ENCODE measurements around the gene NKTR. TPM values are rescaled to one million over a fixed set of nuclear protein-coding genes. Genes with fewer than 3 reads are reported as not detected.

NKTR gene
- total and polyA plus RNA-seq, 2 of the 13 experiments (the other 11 are each of a cell fraction or from before 2014, with no cell fraction given) = 41.3 to 59.6 TPM

DNA sequence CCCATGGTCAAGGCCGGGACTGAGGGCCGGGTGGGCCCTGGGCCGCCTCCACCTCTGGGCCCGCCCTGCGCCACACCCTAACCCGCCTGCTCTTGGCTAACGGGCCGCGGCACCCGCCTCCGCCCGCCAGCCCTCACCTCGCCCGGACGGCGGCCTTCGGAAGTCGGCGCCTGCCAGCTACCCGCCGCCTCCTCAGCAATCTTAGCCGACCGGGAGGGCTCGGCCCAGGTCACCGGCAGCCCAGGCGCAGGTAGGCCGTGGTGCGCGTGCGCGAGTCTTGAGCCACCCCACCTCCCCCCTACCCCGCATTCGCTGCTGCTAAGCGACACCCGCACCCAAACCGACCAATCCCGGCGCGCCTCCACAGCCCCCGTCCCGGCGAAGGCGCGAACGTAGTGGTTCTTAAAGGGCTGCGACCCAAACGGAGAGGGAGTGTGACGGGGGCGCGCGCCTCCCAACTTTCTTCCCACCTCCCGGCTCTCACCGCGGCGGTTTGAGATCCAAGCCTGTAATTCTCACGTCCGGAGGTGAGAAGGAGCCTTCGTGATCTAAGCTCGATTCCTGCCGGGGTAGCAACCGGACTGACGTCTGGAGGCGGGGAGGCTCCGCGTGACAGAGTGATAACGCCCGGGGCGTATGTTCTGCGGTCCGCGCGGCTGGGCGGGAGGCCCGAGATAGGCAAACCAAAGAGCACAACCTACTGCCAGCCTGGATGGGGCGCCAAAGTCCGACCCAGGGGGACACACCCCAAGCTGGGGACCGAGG is 18.6 kb upstream of the NKTR start, which contains the start of gene SEC22C (continued):
- no peak for TF ChIP-seq ZBTB7A (CRISPR knock-in tag; IDR thresholded peaks at IDR 0.05)
- TF ChIP-seq ZNF768 (CRISPR knock-in tag; IDR thresholded peaks at IDR 0.05) = peak; percentile 53; the same call in 1 of the 2 replicates
- TF ChIP-seq, protein P1, sequence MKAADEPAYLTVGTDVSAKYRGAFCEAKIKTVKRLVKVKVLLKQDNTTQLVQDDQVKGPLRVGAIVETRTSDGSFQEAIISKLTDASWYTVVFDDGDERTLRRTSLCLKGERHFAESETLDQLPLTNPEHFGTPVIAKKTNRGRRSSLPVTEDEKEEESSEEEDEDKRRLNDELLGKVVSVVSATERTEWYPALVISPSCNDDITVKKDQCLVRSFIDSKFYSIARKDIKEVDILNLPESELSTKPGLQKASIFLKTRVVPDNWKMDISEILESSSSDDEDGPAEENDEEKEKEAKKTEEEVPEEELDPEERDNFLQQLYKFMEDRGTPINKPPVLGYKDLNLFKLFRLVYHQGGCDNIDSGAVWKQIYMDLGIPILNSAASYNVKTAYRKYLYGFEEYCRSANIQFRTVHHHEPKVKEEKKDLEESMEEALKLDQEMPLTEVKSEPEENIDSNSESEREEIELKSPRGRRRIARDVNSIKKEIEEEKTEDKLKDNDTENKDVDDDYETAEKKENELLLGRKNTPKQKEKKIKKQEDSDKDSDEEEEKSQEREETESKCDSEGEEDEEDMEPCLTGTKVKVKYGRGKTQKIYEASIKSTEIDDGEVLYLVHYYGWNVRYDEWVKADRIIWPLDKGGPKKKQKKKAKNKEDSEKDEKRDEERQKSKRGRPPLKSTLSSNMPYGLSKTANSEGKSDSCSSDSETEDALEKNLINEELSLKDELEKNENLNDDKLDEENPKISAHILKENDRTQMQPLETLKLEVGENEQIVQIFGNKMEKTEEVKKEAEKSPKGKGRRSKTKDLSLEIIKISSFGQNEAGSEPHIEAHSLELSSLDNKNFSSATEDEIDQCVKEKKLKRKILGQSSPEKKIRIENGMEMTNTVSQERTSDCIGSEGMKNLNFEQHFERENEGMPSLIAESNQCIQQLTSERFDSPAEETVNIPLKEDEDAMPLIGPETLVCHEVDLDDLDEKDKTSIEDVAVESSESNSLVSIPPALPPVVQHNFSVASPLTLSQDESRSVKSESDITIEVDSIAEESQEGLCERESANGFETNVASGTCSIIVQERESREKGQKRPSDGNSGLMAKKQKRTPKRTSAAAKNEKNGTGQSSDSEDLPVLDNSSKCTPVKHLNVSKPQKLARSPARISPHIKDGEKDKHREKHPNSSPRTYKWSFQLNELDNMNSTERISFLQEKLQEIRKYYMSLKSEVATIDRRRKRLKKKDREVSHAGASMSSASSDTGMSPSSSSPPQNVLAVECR (CRISPR knock-in tag; IDR thresholded peaks at IDR 0.05; ENCODE audit: borderline replicate concordance) = peak; percentile 94
- no peak for TF ChIP-seq MYNN (CRISPR knock-in tag; IDR thresholded peaks at IDR 0.05; ENCODE audit: low read depth)
- TF ChIP-seq ZNF230 (CRISPR knock-in tag; IDR thresholded peaks at IDR 0.05) = peak; percentile 84
- peak; percentile 79; the same call in 1 of the 2 replicates for TF ChIP-seq SMYD3 (CRISPR knock-in tag; IDR thresholded peaks at IDR 0.05)
- TF ChIP-seq FOXO1 (CRISPR knock-in tag; IDR thresholded peaks at IDR 0.05) = no peak
- no peak for TF ChIP-seq ZNF207 (IDR thresholded peaks at IDR 0.05; ENCODE audit: borderline replicate concordance)
- no peak for TF ChIP-seq HNRNPUL1 (IDR thresholded peaks at IDR 0.05; ENCODE audit: low read depth, low read length)
- TF ChIP-seq, protein P2, sequence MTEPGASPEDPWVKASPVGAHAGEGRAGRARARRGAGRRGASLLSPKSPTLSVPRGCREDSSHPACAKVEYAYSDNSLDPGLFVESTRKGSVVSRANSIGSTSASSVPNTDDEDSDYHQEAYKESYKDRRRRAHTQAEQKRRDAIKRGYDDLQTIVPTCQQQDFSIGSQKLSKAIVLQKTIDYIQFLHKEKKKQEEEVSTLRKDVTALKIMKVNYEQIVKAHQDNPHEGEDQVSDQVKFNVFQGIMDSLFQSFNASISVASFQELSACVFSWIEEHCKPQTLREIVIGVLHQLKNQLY (CRISPR knock-in tag; IDR thresholded peaks at IDR 0.05) = no peak
- TF ChIP-seq NCOR1 (IDR thresholded peaks at IDR 0.05; ENCODE audit: borderline replicate concordance, low read length) = peak; percentile 51; the same call in 1 of the 2 replicates
- peak; percentile 57; the same call in 1 of the 2 replicates for TF ChIP-seq KDM3A (CRISPR knock-in tag; IDR thresholded peaks at IDR 0.05; ENCODE audit: low read depth)
- TF ChIP-seq GATAD1 (CRISPR knock-in tag; IDR thresholded peaks at IDR 0.05) = peak; percentile 79
- no peak for TF ChIP-seq ELF3 (CRISPR knock-in tag; IDR thresholded peaks at IDR 0.05)
- TF ChIP-seq, protein P3, sequence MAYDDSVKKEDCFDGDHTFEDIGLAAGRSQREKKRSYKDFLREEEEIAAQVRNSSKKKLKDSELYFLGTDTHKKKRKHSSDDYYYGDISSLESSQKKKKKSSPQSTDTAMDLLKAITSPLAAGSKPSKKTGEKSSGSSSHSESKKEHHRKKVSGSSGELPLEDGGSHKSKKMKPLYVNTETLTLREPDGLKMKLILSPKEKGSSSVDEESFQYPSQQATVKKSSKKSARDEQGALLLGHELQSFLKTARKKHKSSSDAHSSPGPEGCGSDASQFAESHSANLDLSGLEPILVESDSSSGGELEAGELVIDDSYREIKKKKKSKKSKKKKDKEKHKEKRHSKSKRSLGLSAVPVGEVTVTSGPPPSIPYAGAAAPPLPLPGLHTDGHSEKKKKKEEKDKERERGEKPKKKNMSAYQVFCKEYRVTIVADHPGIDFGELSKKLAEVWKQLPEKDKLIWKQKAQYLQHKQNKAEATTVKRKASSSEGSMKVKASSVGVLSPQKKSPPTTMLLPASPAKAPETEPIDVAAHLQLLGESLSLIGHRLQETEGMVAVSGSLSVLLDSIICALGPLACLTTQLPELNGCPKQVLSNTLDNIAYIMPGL (CRISPR knock-in tag; IDR thresholded peaks at IDR 0.05; ENCODE audit: borderline replicate concordance in 1 of 2, low read depth in 1 of 2) = peak; percentile 42 to 81; a peak in 3 of 4 replicates
- TF ChIP-seq ZFP41 (CRISPR knock-in tag; IDR thresholded peaks at IDR 0.05; ENCODE audit: borderline replicate concordance) = 0 out of 2 replicates have a peak, but pooled peaks have one; percentile 37
- TF ChIP-seq, protein P4, sequence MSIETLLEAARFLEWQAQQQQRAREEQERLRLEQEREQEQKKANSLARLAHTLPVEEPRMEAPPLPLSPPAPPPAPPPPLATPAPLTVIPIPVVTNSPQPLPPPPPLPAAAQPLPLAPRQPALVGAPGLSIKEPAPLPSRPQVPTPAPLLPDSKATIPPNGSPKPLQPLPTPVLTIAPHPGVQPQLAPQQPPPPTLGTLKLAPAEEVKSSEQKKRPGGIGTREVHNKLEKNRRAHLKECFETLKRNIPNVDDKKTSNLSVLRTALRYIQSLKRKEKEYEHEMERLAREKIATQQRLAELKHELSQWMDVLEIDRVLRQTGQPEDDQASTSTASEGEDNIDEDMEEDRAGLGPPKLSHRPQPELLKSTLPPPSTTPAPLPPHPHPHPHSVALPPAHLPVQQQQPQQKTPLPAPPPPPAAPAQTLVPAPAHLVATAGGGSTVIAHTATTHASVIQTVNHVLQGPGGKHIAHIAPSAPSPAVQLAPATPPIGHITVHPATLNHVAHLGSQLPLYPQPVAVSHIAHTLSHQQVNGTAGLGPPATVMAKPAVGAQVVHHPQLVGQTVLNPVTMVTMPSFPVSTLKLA (IDR thresholded peaks at IDR 0.05) = no peak
- TF ChIP-seq CBX5 (CRISPR knock-in tag; IDR thresholded peaks at IDR 0.05; ENCODE audit: borderline replicate concordance) = no peak
- no peak for TF ChIP-seq TCF7L2 (IDR thresholded peaks at IDR 0.05; ENCODE audit: low read depth, low read length)
- no peak for TF ChIP-seq ZNF121 (CRISPR knock-in tag; IDR thresholded peaks at IDR 0.05)
